ENCODE results near the gene ZNF284.

DNA sequence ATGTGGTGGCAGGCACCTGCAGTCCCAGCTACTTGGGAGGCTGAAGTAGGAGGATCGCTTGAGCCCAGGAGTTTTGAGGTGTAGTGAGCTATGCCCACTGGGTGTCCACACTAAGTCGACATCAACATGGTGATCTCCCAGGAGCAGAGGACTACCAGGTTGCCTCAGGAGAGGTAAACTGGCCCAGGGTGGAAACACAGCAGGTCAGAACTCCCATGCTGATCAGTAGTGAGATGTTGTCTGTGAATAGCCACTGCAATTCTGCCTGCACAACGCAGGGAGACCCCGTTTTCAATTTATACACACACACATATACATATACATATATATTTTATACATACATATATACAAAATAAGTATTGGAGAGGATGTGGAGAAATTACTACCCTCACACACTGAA is 20.1 kb downstream of the ZNF284 start:
- TF ChIP-seq CTCF (IDR thresholded peaks at IDR 0.05) (no peak), POLR2A (IDR thresholded peaks at IDR 0.05) (no peak)
